Adrenal gland (tissue), 5 donors: ENCODE measurements around the gene PRKACA.

Source experiments
- CTCF ChIP-seq, 6 experiments: fragments of 450-650 bp in 4 of 6; fragments of 200-600 bp in 2 of 6; sonication (generic) in 1 of 6; IDR thresholded peaks; 1 replicate in 5 of 6; 2 replicates in 1 of 6; pipeline versions ENCODE4 v1.5.1 to v1.8.0; 2016 to 2021; ENCODE audit warnings: antibody characterized with exemption in 6 of 6, mild to moderate bottlenecking in 2 of 6, moderate library complexity in 1 of 6
- POLR2A ChIP-seq, 2 donors: fragments of 450-650 bp; IDR thresholded peaks; one replicate each; pipeline ENCODE4 v1.6.1; 2017; ENCODE audit warnings: antibody characterized with exemption in 2 of 2, mild to moderate bottlenecking in 2 of 2, moderate library complexity in 1 of 2
- donor health status: DM: no; HTN: no; CAD: no.

DNA sequence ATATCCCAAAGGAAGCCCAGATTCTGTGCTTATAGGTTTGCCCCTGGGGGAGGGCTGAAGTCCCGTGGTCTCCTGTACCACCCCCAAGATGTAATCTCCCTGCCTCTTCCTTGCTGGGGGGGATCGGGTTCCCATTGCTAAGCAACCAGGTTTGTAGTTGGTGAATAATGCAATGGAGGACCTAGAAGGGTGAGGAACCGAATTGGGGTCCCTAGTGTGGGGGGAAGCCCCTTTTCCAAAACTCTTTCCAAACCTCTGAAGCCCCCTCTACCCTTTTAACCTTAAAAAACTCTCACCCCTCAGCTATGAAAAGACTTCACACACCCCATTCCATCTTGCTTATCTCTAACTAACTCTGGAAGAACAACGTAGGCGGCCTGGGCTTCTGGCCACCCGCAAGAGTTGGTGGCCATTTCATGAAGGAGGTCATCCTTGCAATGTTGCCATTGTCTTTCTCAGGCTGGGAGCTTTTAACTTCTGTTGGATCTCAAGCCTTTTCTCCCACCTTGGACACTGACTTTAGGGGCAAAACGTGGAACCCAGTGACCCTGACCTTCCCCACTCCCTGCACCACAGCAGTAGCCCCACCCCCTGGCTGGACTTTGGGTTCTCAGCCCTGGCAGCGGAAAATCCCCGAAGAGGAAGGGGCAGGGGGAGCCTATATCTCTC is 56.3 kb downstream of the PRKACA start:
- TF ChIP-seq POLR2A (IDR thresholded peaks at IDR 0.05) (no peak), CTCF (IDR thresholded peaks at IDR 0.05) (no peak)
